OCI-LY7 (cell line): Measurements from ENCODE around the gene THSD7A.

Experiments used
- CTCF ChIP-seq: fragments of 200-600 bp; sonication (generic); conservative IDR thresholded peaks from 2 replicates; pipeline ENCODE4 v1.5.1; 2014; ENCODE audit warnings: mild to moderate bottlenecking, antibody characterized with exemption, low read length, moderate library complexity, mixed read lengths
- EZH2phosphoT487 ChIP-seq: fragments of 200-600 bp; sonication (generic); IDR thresholded peaks from 2 replicates; pipeline ENCODE4 v1.6.1; 2018; ENCODE audit warnings: low read depth, borderline replicate concordance, mild to moderate bottlenecking, mixed run types, antibody characterized with exemption, low read length, moderate library complexity, mixed read lengths

GRCh38 chr7:11829954-11830353 is 2.0 kb downstream of the THSD7A start:
- TF ChIP-seq CTCF, result no peak
- no peak for TF ChIP-seq EZH2phosphoT487
